Measurements from ENCODE around the gene SLC27A5.

Gene SLC27A5

GRCh38 chr19:58511353-58512208 is at the start of gene SLC27A5:
SLC27A5 (minus strand) TSS chr19:58511992; CDS start chr19:58511955, 37 bp downstream.
- no peak for DNase-seq (ENCODE audit: low read depth in 2 of 3, low spot score in 2 of 3)

DNA sequence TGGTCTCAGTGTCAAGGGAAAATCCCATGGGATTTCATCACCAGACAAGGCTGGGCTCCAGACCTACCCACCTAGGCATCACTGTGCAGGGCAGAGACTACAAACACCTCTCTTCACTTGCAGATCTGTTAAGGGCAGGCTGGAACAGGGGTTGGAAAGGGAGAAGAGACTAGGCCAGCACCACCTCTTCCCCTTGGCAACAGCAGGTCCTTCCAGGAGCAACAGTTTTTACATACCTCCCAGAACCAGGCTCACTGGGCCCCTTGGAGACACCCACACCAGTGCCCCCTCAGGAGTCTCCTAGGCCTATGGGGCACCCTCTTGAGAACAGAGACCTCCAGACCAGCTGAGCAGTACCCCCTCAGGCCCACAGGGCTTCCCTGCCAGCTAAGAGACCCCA is 49.1 kb upstream of the SLC27A5 start:
- no peak for DNase-seq (ENCODE audit: low read depth in 2 of 3, low spot score in 2 of 3)

DNA sequence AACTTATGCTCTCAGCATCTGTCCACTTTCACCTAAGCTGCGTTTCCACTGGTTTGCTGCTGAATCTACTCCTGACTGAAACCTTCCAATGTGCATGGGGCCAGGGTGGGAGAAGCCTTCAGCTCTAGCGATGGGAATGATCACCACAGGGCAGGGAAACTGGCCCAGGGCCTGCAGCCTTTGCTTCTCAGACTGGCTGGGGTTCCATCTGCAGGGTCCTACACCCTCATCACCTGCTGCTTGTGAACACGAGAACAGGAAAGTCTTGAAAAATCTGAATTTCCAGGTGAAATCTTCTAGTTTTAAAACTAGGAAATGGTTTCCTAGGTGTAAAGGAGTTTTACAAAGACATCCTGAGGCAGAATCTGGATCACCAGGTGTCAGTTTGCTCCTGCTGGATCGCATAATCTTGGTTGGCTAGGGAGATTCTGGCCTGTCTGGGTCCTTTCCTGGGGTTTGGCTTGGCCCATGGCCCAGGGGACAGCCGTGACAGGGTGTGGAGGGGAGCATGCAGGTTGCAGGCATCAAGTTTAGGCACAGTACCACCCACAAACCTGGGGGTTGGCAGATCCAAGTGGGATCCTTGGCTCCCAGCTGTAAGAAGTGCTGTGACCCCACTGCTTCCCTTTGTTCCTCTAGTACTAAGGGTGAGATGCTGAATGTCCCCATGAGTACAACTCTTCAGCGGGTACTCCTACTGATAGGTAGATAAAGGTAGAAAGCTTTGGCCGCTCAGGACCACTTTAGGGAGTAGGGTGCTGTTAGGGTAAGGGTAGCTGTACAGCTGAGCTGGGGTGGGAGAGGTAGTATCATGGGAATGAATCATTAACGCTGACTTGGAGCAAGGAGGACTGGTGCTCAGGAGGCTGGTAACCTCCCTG is 48.5 kb upstream of the SLC27A5 start:
- no peak for DNase-seq (ENCODE audit: low read depth in 2 of 3, low spot score in 2 of 3)

DNA sequence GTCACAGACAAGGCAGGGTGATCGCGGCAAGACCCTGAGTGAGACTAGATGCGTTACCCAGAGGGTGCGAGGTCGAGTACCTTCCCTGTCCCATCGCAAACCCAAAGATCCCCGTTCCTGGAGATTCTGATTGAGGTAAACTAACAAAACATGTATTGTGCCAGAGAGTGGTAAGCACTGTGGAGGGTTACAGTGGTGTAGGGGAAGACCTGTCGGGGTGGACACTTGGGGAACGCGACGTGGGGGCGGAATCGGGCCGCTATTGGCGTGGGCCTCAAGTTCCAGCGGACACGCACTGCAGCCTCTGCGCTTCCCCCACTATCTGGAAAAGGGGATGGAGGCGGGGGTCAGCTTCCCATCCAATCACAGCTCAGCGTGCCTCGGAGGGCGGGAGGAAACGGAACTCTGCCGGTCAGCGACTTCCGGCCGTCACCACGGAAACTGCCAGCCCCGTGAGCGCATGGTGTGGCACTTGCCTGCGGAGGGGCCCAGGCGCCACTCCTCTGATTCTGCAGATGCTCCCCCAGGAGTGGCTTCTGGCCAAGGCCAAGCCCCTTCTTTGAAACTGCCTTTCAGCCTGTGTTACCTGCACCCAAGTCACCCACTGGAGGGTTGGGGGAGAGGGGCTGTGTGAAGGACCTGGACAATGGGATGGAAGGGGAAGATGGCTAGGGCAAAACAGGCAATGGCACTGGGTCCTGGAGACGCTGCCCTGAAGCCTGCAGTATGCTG is 47.6 kb upstream of the SLC27A5 start:
- peak in 2 of 3 experiments; percentile 71 to 75 for DNase-seq (ENCODE audit: low read depth in 2 of 3, low spot score in 2 of 3)

GRCh38 chr19:58558623-58559274 is 47.0 kb upstream of the SLC27A5 start:
- peak; percentile 94 to 100 (median 98) for DNase-seq (ENCODE audit: low read depth in 2 of 3, low spot score in 2 of 3)

GRCh38 chr19:58558066-58558622 is 46.4 kb upstream of the SLC27A5 start, which contains the start of gene UBE2M:
UBE2M (minus strand) TSS chr19:58558611; CDS start chr19:58558381, 230 bp downstream.
- no peak for DNase-seq (ENCODE audit: low read depth in 2 of 3, low spot score in 2 of 3)

- DNase-seq (ENCODE audit: low read depth in 2 of 3, low spot score in 2 of 3): no peak
These were observed 45.7 kb upstream of the SLC27A5 start for GRCh38 chr19:58557221-58558065.

DNA sequence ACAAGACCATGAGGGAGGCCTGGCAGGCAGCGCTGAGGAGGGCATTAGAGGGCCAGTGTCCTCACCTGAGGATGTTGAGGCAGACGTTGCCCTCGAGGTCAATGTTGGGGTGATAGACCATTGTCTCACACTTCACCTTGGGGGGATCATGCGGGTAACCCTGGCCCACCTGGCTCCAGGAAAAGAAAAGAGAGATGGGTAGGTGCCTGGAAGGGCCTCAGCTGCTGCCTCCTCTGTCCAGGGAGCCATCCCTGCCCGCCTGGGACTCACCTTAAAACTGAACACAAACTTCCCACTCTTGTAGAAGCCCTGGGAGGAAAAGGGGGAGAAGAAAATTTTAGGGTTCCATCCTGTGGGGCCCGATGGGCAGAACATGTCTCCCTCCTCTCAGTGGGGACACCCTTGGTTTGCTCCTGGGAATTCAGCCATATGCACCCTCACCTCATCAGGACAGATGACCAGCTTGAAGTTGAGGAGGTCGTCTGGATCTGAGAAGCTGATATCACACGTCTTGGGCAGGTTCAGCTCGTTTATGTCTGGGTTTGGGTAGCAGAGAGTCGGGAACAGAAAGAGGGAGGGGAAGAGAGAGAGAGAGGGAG is 44.9 kb upstream of the SLC27A5 start:
- DNase-seq (ENCODE audit: low read depth in 2 of 3, low spot score in 2 of 3): no peak

DNA sequence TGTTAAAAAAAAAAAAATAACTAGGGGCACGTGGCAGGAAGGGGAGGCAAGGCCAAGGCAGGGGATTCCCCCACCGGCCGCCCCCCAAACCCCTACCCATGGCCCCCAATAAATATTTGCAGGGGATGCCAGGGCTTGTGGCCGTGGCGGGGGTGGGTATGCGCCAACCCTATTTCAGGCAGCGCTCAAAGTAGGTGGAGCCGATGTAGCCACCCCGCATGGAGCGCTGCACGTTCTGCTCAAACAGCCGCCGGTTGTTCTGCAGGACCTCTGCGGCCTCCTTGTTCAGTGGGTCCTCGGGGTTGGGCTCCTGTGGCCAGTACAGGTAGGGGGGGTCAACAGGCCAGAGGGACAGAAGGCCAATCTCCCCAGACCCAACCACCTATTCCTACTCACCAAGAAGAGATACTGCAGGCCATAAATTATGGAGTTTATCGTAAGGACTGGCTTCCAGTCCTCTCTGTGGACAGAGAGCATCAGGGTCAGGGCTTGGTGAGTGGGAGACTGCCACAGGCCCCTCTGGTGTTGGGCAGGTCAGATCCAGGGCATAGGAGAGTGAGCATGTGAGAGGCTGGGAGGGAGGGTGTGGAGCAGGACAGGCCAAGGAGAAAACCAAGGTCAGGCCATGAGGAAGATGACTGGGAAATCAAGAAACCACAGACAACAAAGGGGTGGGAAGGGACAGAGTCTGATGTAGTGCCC is 44.3 kb upstream of the SLC27A5 start:
- DNase-seq (ENCODE audit: low read depth in 2 of 3, low spot score in 2 of 3): no peak

GRCh38 chr19:58555369-58555885 is 43.6 kb upstream of the SLC27A5 start:
- no peak for DNase-seq (ENCODE audit: low read depth in 2 of 3, low spot score in 2 of 3)

- peak; percentile 98 to 100 (median 99) for DNase-seq (ENCODE audit: low read depth in 2 of 3, low spot score in 2 of 3)
These were observed 42.9 kb upstream of the SLC27A5 start, which contains the start of gene CHMP2A for GRCh38 chr19:58554494-58555368. CHMP2A (minus strand) TSS chr19:58555105; CDS start chr19:58554212, 893 bp downstream.

- no peak for DNase-seq (ENCODE audit: low read depth in 2 of 3, low spot score in 2 of 3)
These were observed 42.2 kb upstream of the SLC27A5 start for GRCh38 chr19:58553799-58554493.

DNA sequence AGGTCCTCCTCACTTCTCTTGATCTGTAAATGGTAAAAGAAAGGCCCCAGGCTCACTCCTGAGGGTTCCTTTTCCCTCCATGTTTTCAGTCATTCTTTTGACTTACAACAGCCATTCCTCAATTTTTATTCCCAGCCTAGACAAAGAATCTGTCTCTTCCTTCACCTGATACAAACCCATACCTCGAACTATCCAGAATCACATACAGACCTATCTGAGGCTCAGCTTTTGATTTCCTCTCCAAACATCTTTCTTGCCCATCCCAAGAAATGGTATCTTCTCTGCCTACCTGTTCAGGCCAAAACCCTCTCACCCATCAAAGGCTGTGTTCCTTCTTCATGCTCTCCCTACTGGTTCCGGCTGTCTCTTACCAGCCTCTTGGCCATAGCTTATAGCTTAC is 40.9 kb upstream of the SLC27A5 start:
- no peak for DNase-seq (ENCODE audit: low read depth in 2 of 3, low spot score in 2 of 3)

GRCh38 chr19:58551577-58552471 is 40.0 kb upstream of the SLC27A5 start:
- DNase-seq (ENCODE audit: low read depth in 2 of 3, low spot score in 2 of 3): no peak

- no peak for DNase-seq (ENCODE audit: low read depth in 2 of 3, low spot score in 2 of 3)
These were observed 39.3 kb upstream of the SLC27A5 start for GRCh38 chr19:58551123-58551497.
